ENCODE measurements around the gene JMJD8. TPM values are rescaled to one million over a fixed set of nuclear protein-coding genes. Genes with fewer than 3 reads are reported as not detected.

JMJD8 gene
- total RNA-seq, 4 donors from 2014 or later = 40.0 to 261 (median 58.6) TPM

- TF ChIP-seq EP300 (IDR thresholded peaks at IDR 0.05; ENCODE audit: low read depth) (no peak), POLR2AphosphoS5 (IDR thresholded peaks at IDR 0.05) (no peak), POLR2A (IDR thresholded peaks at IDR 0.05) (no peak), CTCF (IDR thresholded peaks at IDR 0.05) (no peak)
- in situ Hi-C loops (cut with MboI; ENCODE audit: low pct_ligation_motif_present in 1 of 4, low pct_unique_long_range_greater_than_20kb in 1 of 4, low sequenced_read_pairs in 3 of 4) = no loop called here
- WGBS, 2 donors (ENCODE audit: low coverage in 1 of 2) = 93% methylated on average over 23 of the region's 35 CpGs; no CpG with 5 or more reads in 1 of the 2 donors
- DNase-seq = no peak
- Histone ChIP-seq H3K36me3 (no peaks in the 10 kb centered on the region), H3K9me3 (no peaks in the 10 kb centered on the region), H3K27ac (no peak overlapping the region), H3K27me3 (no peaks in the 10 kb centered on the region), H3K4me1 (peaks cover 10 to 16% (median 14%) of the 10 kb centered on the region in 4 donors), H3K4me3 (no peak overlapping the region)
- intact Hi-C loops (cut with DNase I; ENCODE audit: low total_unique reads) = no loop called here
Observed at GRCh38 chr16:658679-659571, 25.2 kb downstream of the JMJD8 start.

GRCh38 chr16:657487-657886, 26.6 kb downstream of the JMJD8 start:
- WGBS, 2 donors (ENCODE audit: low coverage in 1 of 2) = 100% methylated on average over 11 of the region's 22 CpGs; no CpG with 5 or more reads in 1 of the 2 donors
- TF ChIP-seq CTCF (IDR thresholded peaks at IDR 0.05) (no peak), POLR2AphosphoS5 (IDR thresholded peaks at IDR 0.05) (no peak), EP300 (IDR thresholded peaks at IDR 0.05; ENCODE audit: low read depth) (no peak), POLR2A (IDR thresholded peaks at IDR 0.05) (no peak)
- in situ Hi-C loops (cut with MboI; ENCODE audit: low pct_ligation_motif_present in 1 of 4, low pct_unique_long_range_greater_than_20kb in 1 of 4, low sequenced_read_pairs in 3 of 4) = no loop called here
- H3K4me1 ChIP-seq = peaks cover 10 to 16% (median 14%) of the 10 kb centered on the region in 4 donors
- H3K4me3 ChIP-seq = no peak overlapping the region
- intact Hi-C loops (cut with DNase I; ENCODE audit: low total_unique reads) = no loop called here
- H3K27ac ChIP-seq = no peak overlapping the region
- no peaks in the 10 kb centered on the region for H3K9me3 ChIP-seq
- no peaks in the 10 kb centered on the region for H3K36me3 ChIP-seq
- no peak for DNase-seq
- H3K27me3 ChIP-seq = no peaks in the 10 kb centered on the region

- no peak overlapping the region for H3K4me3 ChIP-seq
- TF ChIP-seq EP300 (IDR thresholded peaks at IDR 0.05; ENCODE audit: low read depth) (no peak), POLR2A (IDR thresholded peaks at IDR 0.05) (no peak), POLR2AphosphoS5 (IDR thresholded peaks at IDR 0.05) (no peak), CTCF (IDR thresholded peaks at IDR 0.05) (no peak)
- no peaks in the 10 kb centered on the region for H3K9me3 ChIP-seq
- in situ Hi-C loops (cut with MboI; ENCODE audit: low pct_ligation_motif_present in 1 of 4, low pct_unique_long_range_greater_than_20kb in 1 of 4, low sequenced_read_pairs in 3 of 4) (no loop called here), intact Hi-C loops (cut with DNase I; ENCODE audit: low total_unique reads) (no loop called here)
- H3K36me3 ChIP-seq = no peaks in the 10 kb centered on the region
- H3K27ac ChIP-seq = no peak overlapping the region
- no peaks in the 10 kb centered on the region for H3K27me3 ChIP-seq
- 96% methylated on average over 12 of the region's 12 CpGs; no CpG with 5 or more reads in 1 of the 2 donors for WGBS, 2 donors (ENCODE audit: low coverage in 1 of 2)
- DNase-seq = no peak
- peaks cover 8 to 14% (median 12%) of the 10 kb centered on the region in 4 donors for H3K4me1 ChIP-seq
Observed at GRCh38 chr16:654034-654433, 30.1 kb downstream of the JMJD8 start.

- in situ Hi-C loops (cut with MboI; ENCODE audit: low pct_ligation_motif_present in 1 of 4, low pct_unique_long_range_greater_than_20kb in 1 of 4, low sequenced_read_pairs in 3 of 4) (no loop called here), intact Hi-C loops (cut with DNase I; ENCODE audit: low total_unique reads) (no loop called here)
- DNase-seq = no peak
- Histone ChIP-seq H3K9me3 (no peaks in the 10 kb centered on the region), H3K4me3 (no peak overlapping the region), H3K27me3 (no peaks in the 10 kb centered on the region), H3K4me1 (peaks cover 16 to 28% (median 24%) of the 10 kb centered on the region in 4 donors), H3K27ac (no peak overlapping the region), H3K36me3 (no peaks in the 10 kb centered on the region)
- 77 to 91% methylated on average over 5 to 24 of the region's 28 CpGs for WGBS, 2 donors (ENCODE audit: low coverage in 1 of 2)
- no peak for TF ChIP-seq POLR2AphosphoS5 (IDR thresholded peaks at IDR 0.05)
- no peak for TF ChIP-seq EP300 (IDR thresholded peaks at IDR 0.05; ENCODE audit: low read depth)
- TF ChIP-seq POLR2A (IDR thresholded peaks at IDR 0.05) = no peak
- TF ChIP-seq CTCF (IDR thresholded peaks at IDR 0.05) = no peak
Observed at GRCh38 chr16:652454-653305, 31.5 kb downstream of the JMJD8 start.

Data from transverse colon (tissue), 4 donors.